Measurements from ENCODE around the gene TSHZ2. TPM values are rescaled to one million over a fixed set of nuclear protein-coding genes. Genes with fewer than 3 reads are reported as not detected.
A peak's percentile ranks its signal among the peaks of the same experiment; 100 is the strongest.

TSHZ2 gene
- polyA plus RNA-seq, 3 donors = 1.2 to 47.5 (median 15.8) TPM

GRCh38 chr20:53073636-53074415, 101.7 kb downstream of the TSHZ2 start:
- 82 to 89% (median 87%) methylated on average over 4 of the region's 4 CpGs for WGBS, 3 donors
- no peak overlapping the region for H3K27ac ChIP-seq (ENCODE audit: low read depth, low read length)

- H3K27ac ChIP-seq (ENCODE audit: low read depth, low read length) = no peak overlapping the region
- WGBS, 3 donors = 60 to 77% (median 65%) methylated on average over 4 of the region's 4 CpGs
Measured at GRCh38 chr20:53074811-53075314, 102.7 kb downstream of the TSHZ2 start.

- no peak overlapping the region for H3K27ac ChIP-seq (ENCODE audit: low read depth, low read length)
Measured at GRCh38 chr20:53076668-53077067, 104.5 kb downstream of the TSHZ2 start.

GRCh38 chr20:53077373-53078205, 105.4 kb downstream of the TSHZ2 start:
- no peak overlapping the region for H3K27ac ChIP-seq (ENCODE audit: low read depth, low read length)
- WGBS, 3 donors = 38 to 54% (median 43%) methylated on average over 8 of the region's 8 CpGs

More at GRCh38 chr20:53076668-53077067, 104.5 kb downstream of the TSHZ2 start:
- WGBS, 3 donors = 48 to 71% (median 56%) methylated on average over 3 of the region's 3 CpGs

GRCh38 chr20:53078761-53079160, 106.6 kb downstream of the TSHZ2 start:
- peak overlapping the region; percentile 19 for H3K27ac ChIP-seq (ENCODE audit: low read depth, low read length)
- 84 to 90% (median 86%) methylated on average over 4 of the region's 4 CpGs for WGBS, 3 donors

GRCh38 chr20:53079261-53079691, 107.1 kb downstream of the TSHZ2 start:
- H3K27ac ChIP-seq (ENCODE audit: low read depth, low read length) = peak overlapping the region; percentile 19
- WGBS, 3 donors = 42 to 71% (median 56%) methylated on average over 6 of the region's 6 CpGs

- 71 to 86% (median 77%) methylated on average over 10 of the region's 10 CpGs for WGBS, 3 donors
- no peak overlapping the region for H3K27ac ChIP-seq (ENCODE audit: low read depth, low read length)
Measured at GRCh38 chr20:53079828-53080686, 107.9 kb downstream of the TSHZ2 start.

GRCh38 chr20:53080687-53080962, 108.5 kb downstream of the TSHZ2 start:
- WGBS, 3 donors = 93 to 97% (median 96%) methylated on average over 9 of the region's 9 CpGs
- H3K27ac ChIP-seq (ENCODE audit: low read depth, low read length) = no peak overlapping the region

GRCh38 chr20:53080969-53081871, 109.1 kb downstream of the TSHZ2 start:
- H3K27ac ChIP-seq (ENCODE audit: low read depth, low read length) = no peak overlapping the region
- WGBS, 3 donors = 53 to 70% (median 68%) methylated on average over 10 of the region's 10 CpGs

- H3K27ac ChIP-seq (ENCODE audit: low read depth, low read length) = no peak overlapping the region
Measured at GRCh38 chr20:53081916-53082863, 110.0 kb downstream of the TSHZ2 start.

GRCh38 chr20:53083411-53083810, 111.3 kb downstream of the TSHZ2 start:
- 74 to 88% (median 87%) methylated on average over 7 of the region's 7 CpGs for WGBS, 3 donors
- H3K27ac ChIP-seq (ENCODE audit: low read depth, low read length) = no peak overlapping the region

More at GRCh38 chr20:53081916-53082863, 110.0 kb downstream of the TSHZ2 start:
- 64 to 67% (median 65%) methylated on average over 10 of the region's 10 CpGs for WGBS, 3 donors

GRCh38 chr20:53084408-53084997, 112.3 kb downstream of the TSHZ2 start:
- no peak overlapping the region for H3K27ac ChIP-seq (ENCODE audit: low read depth, low read length)

- WGBS, 3 donors = 62 to 93% (median 74%) methylated on average over 5 of the region's 5 CpGs
Measured at GRCh38 chr20:53085720-53086119, 113.6 kb downstream of the TSHZ2 start.

GRCh38 chr20:53087037-53087777, 115.0 kb downstream of the TSHZ2 start:
- WGBS, 3 donors = 49 to 70% (median 64%) methylated on average over 8 of the region's 8 CpGs
- H3K27ac ChIP-seq (ENCODE audit: low read depth, low read length) = no peak overlapping the region

More at GRCh38 chr20:53085720-53086119, 113.6 kb downstream of the TSHZ2 start:
- H3K27ac ChIP-seq (ENCODE audit: low read depth, low read length) = no peak overlapping the region

GRCh38 chr20:53088786-53089185, 116.6 kb downstream of the TSHZ2 start:
- no peak overlapping the region for H3K27ac ChIP-seq (ENCODE audit: low read depth, low read length)
- WGBS, 3 donors = 86 to 92% (median 89%) methylated on average over 10 of the region's 10 CpGs

Measured in adipose tissue (tissue), 3 donors.